ENCODE results near the gene SLC12A4. TPM values are rescaled to one million over a fixed set of nuclear protein-coding genes. Genes with fewer than 3 reads are reported as not detected.

The SLC12A4 gene
- total and polyA plus RNA-seq, 9 donors = 27.7 to 85.6 (median 48.7) TPM

DNA sequence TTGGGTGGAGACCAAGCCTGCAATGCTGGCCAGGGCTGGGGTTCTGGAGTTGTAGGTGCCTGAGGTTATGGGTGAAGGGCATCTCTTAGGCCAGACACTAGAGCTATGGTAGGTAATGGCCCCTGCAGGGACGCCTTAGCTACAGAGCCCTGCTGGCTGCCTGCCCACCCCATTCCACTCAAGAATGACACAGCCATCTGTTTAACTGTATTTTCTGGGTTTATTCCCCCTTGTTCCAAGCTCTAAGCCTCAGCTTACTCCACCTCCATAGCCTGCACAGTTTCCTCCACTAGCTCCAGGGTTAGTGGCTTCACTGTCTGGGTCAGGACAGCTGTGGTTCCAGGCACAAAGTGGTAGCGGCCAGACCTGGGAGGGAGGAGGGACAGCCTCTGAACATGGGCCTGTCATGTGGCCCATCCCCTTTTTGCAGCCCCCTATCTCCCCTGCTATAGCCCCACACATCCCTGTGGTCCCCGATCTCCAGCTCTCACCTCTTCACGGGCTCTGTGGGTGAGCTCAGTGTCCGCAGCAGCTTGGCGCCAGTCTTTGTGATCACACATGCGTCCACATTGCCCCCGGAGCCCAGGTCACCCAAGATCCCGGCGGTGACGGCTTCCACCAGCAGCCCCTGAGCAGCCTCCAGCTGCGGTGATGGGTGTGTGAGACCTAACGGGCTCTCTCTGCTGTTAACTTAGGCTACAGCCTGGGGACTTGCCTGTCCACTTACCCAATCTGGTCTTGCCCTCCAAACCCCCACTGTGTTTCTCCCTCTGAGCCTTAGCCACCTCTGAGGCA lies 33.9 kb downstream of the SLC12A4 start:
- H3K9me3 ChIP-seq = no peaks in the 10 kb centered on the region
- TF ChIP-seq POLR2A (IDR thresholded peaks at IDR 0.05) = peak; percentile 4
- TF ChIP-seq, protein P1, sequence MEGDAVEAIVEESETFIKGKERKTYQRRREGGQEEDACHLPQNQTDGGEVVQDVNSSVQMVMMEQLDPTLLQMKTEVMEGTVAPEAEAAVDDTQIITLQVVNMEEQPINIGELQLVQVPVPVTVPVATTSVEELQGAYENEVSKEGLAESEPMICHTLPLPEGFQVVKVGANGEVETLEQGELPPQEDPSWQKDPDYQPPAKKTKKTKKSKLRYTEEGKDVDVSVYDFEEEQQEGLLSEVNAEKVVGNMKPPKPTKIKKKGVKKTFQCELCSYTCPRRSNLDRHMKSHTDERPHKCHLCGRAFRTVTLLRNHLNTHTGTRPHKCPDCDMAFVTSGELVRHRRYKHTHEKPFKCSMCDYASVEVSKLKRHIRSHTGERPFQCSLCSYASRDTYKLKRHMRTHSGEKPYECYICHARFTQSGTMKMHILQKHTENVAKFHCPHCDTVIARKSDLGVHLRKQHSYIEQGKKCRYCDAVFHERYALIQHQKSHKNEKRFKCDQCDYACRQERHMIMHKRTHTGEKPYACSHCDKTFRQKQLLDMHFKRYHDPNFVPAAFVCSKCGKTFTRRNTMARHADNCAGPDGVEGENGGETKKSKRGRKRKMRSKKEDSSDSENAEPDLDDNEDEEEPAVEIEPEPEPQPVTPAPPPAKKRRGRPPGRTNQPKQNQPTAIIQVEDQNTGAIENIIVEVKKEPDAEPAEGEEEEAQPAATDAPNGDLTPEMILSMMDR (IDR thresholded peaks at IDR 0.05) = no peak
- intact Hi-C loops (cut with DNase I) = loop anchor here in 2 of 4 donors (5.0 to 10.0 kb wide), 2 partner anchors 257 to 270 kb away; partner anchors contain the start of genes ACD (in 1 of the 2), C16orf86 (in 1 of the 2), ENKD1 (in 1 of the 2) and PARD6A (in 1 of the 2)
- H3K27me3 ChIP-seq = no peaks in the 10 kb centered on the region
- peak overlapping the region; percentile 96 for H3K4me3 ChIP-seq
- peak overlapping the region; percentile 38 to 85 for H3K27ac ChIP-seq
- no peaks in the 10 kb centered on the region for H3K36me3 ChIP-seq
- DNase-seq = peak in 2 of 5 donors; percentile 46 to 59
- H3K4me1 ChIP-seq (ENCODE audit: insufficient read depth) = peaks cover 11% of the 10 kb centered on the region
- 22 to 37% (median 27%) methylated on average over 13 of the region's 13 CpGs for WGBS, 3 donors

GRCh38 chr16:67933805-67934204 lies 34.6 kb downstream of the SLC12A4 start:
- DNase-seq = no peak
- no peaks in the 10 kb centered on the region for H3K36me3 ChIP-seq
- no peak for TF ChIP-seq POLR2A (IDR thresholded peaks at IDR 0.05)
- no peak for TF ChIP-seq EP300 (IDR thresholded peaks at IDR 0.05)
- TF ChIP-seq, protein P1 (IDR thresholded peaks at IDR 0.05) = no peak
- WGBS, 3 donors = 77 to 78% (median 78%) methylated on average over 7 of the region's 7 CpGs
- H3K27ac ChIP-seq = no peak overlapping the region
- no peak overlapping the region for H3K4me3 ChIP-seq
- no peaks in the 10 kb centered on the region for H3K27me3 ChIP-seq
- H3K4me1 ChIP-seq (ENCODE audit: insufficient read depth) = peaks cover 11% of the 10 kb centered on the region
- no peaks in the 10 kb centered on the region for H3K9me3 ChIP-seq
- intact Hi-C loops (cut with DNase I) = loop anchor here in 2 of 4 donors (5.0 to 10.0 kb wide), 2 partner anchors 257 to 269 kb away; partner anchors contain the start of genes ACD (in 1 of the 2), C16orf86 (in 1 of the 2), ENKD1 (in 1 of the 2) and PARD6A (in 1 of the 2)

GRCh38 chr16:67932462-67932840 lies 36.0 kb downstream of the SLC12A4 start:
- Histone ChIP-seq H3K36me3 (no peaks in the 10 kb centered on the region), H3K4me1 (ENCODE audit: insufficient read depth) (peaks cover 11% of the 10 kb centered on the region), H3K27me3 (no peaks in the 10 kb centered on the region), H3K27ac (peak overlapping the region in 1 of 2 donors; percentile 40), H3K4me3 (no peak overlapping the region), H3K9me3 (no peaks in the 10 kb centered on the region)
- no peak for DNase-seq
- TF ChIP-seq EP300 (IDR thresholded peaks at IDR 0.05) = no peak
- TF ChIP-seq, protein P1 (IDR thresholded peaks at IDR 0.05) = no peak
- no peak for TF ChIP-seq POLR2A (IDR thresholded peaks at IDR 0.05)
- intact Hi-C loops (cut with DNase I) = loop anchor here in 2 of 4 donors (5.0 to 10.0 kb wide), 2 partner anchors 255 to 268 kb away; partner anchors contain the start of genes ACD (in 1 of the 2), C16orf86 (in 1 of the 2), ENKD1 (in 1 of the 2) and PARD6A (in 1 of the 2)
- whole genome bisulfite sequencing, 3 donors = 88 to 93% (median 91%) methylated on average over 4 of the region's 4 CpGs

DNA sequence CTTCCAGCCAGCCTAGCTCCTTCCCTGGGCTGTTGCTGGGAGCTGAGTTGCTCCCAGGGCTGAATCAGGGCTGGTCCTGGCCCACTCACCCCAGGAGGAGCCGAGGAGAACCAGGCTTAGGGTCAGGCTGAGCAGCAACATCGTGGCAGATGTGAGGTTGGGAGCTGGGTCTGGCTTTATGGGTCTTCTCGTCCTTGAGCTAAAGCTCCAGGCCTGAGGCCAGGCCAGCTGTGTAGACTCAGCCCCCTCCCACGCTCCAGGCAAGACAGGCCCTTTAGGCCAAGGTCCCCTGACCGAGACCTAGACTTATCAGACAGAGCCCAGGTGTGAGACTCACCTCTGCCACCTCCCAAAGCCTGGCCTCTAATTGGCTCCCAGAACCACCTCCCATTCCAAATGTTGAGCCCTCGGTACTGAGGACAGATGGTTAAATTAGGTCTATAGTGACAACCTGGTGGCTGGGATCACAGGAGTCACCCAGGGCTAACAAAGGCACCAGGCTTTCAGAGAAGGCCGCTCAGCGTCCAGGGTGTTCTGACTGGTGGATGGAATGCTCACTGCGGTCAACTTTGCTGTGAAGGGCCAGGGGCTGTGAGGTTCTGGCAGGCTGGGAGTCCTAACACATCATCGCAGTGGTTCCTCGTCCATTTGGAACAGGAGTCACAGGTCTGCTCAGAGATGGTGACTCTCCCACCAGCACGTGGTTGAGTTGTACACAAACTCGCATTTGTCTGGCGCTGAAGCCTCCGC lies 36.5 kb downstream of the SLC12A4 start, which contains the start of gene CTRL:
CTRL (minus strand) TSS at position 151 of the 750 bp plus-strand sequence; CDS start at position 141, 10 bp downstream.
- DNase-seq = peak in 4 of 5 donors; percentile 29 to 73 (median 62)
- Histone ChIP-seq H3K4me3 (no peak within 1 kb of the TSS), H3K27ac (peak within 1 kb of the TSS; percentile 40 to 52), H3K9me3 (no peaks in the 10 kb centered on the region), H3K36me3 (no peaks in the 10 kb centered on the region), H3K27me3 (no peaks in the 10 kb centered on the region), H3K4me1 (ENCODE audit: insufficient read depth) (peaks cover 7% of the 10 kb centered on the region)
- WGBS, 3 donors = 41 to 45% (median 42%) methylated on average over 15 of the region's 15 CpGs
- TF ChIP-seq EP300 (IDR thresholded peaks at IDR 0.05) = no peak
- TF ChIP-seq, protein P1 (IDR thresholded peaks at IDR 0.05) = peak in 1 of 3 donors; percentile 29
- intact Hi-C loops (cut with DNase I) = loop anchor here in 2 of 4 donors (5.0 to 10.0 kb wide), 2 partner anchors 255 to 267 kb away; partner anchors contain the start of genes ACD (in 1 of the 2), C16orf86 (in 1 of the 2), ENKD1 (in 1 of the 2) and PARD6A (in 1 of the 2)
